Spleen (tissue), 11 donors: ENCODE data around the gene TSNAXIP1. TPM values are rescaled to one million over a fixed set of nuclear protein-coding genes. Genes with fewer than 3 reads are reported as not detected.

Experiments
- DNase-seq: peaks from one replicate; pipeline ENCODE4 v3.0.0-alpha.2; 2020
- H3K27ac ChIP-seq, 8 donors: fragments of 200-600 bp; sonication (generic) in 7 of 8; 1 replicate in 4 of 8; 2 replicates in 4 of 8; pipeline versions ENCODE4 v1.5.0 to v1.8.0; 2016 to 2021; ENCODE audit warnings: inconsistent platforms in 4 of 8, mild to moderate bottlenecking in 4 of 8, moderate library complexity in 1 of 8
- H3K27me3 ChIP-seq, 7 donors: fragments of 200-600 bp; sonication (generic) in 6 of 7; replicated peaks in 1 of 7; 1 replicate in 4 of 7; 2 replicates in 3 of 7; pipeline versions ENCODE4 v1.5.0 to v1.8.0; 2016 to 2021; ENCODE audit warnings: inconsistent platforms in 3 of 7, mild to moderate bottlenecking in 1 of 7
- H3K36me3 ChIP-seq, 6 donors: fragments of 200-600 bp; sonication (generic) in 5 of 6; 1 replicate in 4 of 6; 2 replicates in 2 of 6; pipeline versions ENCODE4 v1.5.0 to v1.8.0; 2016 to 2021; ENCODE audit warnings: inconsistent platforms in 2 of 6
- H3K4me1 ChIP-seq, 6 donors: fragments of 200-600 bp; sonication (generic) in 5 of 6; 1 replicate in 3 of 6; 2 replicates in 3 of 6; pipeline versions ENCODE4 v1.5.0 to v1.8.0; 2016 to 2021; ENCODE audit warnings: inconsistent platforms in 3 of 6
- H3K4me3 ChIP-seq, 8 donors: fragments of 200-600 bp; sonication (generic) in 7 of 8; 1 replicate in 4 of 8; 2 replicates in 4 of 8; pipeline versions ENCODE4 v1.5.0 to v1.8.0; 2016 to 2021; ENCODE audit warnings: inconsistent platforms in 4 of 8, mild to moderate bottlenecking in 4 of 8, moderate library complexity in 2 of 8
- H3K9me3 ChIP-seq, 8 donors: fragments of 200-600 bp; sonication (generic) in 7 of 8; 1 replicate in 4 of 8; 2 replicates in 4 of 8; pipeline versions ENCODE4 v1.5.0 to v1.8.0; 2016 to 2021; ENCODE audit warnings: inconsistent platforms in 4 of 8
- CTCF ChIP-seq, 11 experiments: fragments of 200-600 bp in 7 of 11; fragments of 450-650 bp in 4 of 11; sonication (generic) in 4 of 11; IDR thresholded peaks in 8 of 11; conservative IDR thresholded peaks in 3 of 11; 1 replicate in 7 of 11; 2 replicates in 4 of 11; pipeline versions ENCODE4 v1.4.0 to v1.8.0; 2016 to 2021; ENCODE audit warnings: antibody characterized with exemption in 11 of 11, inconsistent platforms in 4 of 11, mild to moderate bottlenecking in 1 of 11
- POLR2A ChIP-seq, 3 donors: fragments of 450-650 bp; IDR thresholded peaks; one replicate each; pipeline ENCODE4 v1.5.1; 2017; ENCODE audit warnings: antibody characterized with exemption in 3 of 3, mild to moderate bottlenecking in 1 of 3
- POLR2AphosphoS5 ChIP-seq, 3 donors: sonication (generic); formaldehyde crosslinking; IDR thresholded peaks; one replicate each; pipeline ENCODE4 v1.5.1; 2017; ENCODE audit warnings: antibody characterized with exemption in 3 of 3
- WGBS, 5 donors: extraction: QIAGEN DNeasy Blood & Tissue Kit in 3 of 5; methylation state at CpG; one replicate each; pipeline versions ENCODE4 v1.1.5 to v1.1.7; 2013 to 2018; 5-methylcytosine and 5-hydroxymethylcytosine counted together
- intact Hi-C: fragments of 100-400 bp; cut with DNase I; formaldehyde crosslinking; loops from one replicate; pipeline ENCODE4 v1.15.0; 2023; ENCODE audit warnings: low total_unique reads
- polyA plus RNA-seq, 3 donors: library from polyadenylated mRNA; stranded (reverse); fragments of 200-250 nt; gene quantifications; one replicate each; pipeline ENCODE4 v1.2.1, GENCODE V29; 2013
- total RNA-seq, 7 donors: library from RNA; depleted of rRNA in 3 of 7; stranded (reverse); fragments of >200 nt in 3 of 7; fragmentation: NEBNext Ultra II Directional in 4 of 7; extraction: Animal tissue kit (Norgen Biotek cat#: 25700) in 4 of 7; gene quantifications; one replicate each; pipeline versions ENCODE4 v1.1.0 to v1.2.1, GENCODE V29; 2016 to 2021
- donor health status: healthy with polysubstance abuse.
- donor health status: DM: no; HTN: no; CAD: no; lungs with moderate emphysema.
- donor health status: DM: no; HTN: no; CAD: no.
- donor health status: Bipolar disorder and iron deficiency.
- donor health status: healthy.
- donor health status: DM: no; HTN: no; CAD: no.
- donor health status: DM: yes; HTN: yes; CAD: no.

The TSNAXIP1 gene
- total and polyA plus RNA-seq, 10 donors: 0.44 to 2.7 (median 0.86) TPM

- Histone ChIP-seq H3K27ac (no peak overlapping the region), H3K4me1 (no peaks in the 10 kb centered on the region), H3K9me3 (no peaks in the 10 kb centered on the region), H3K4me3 (no peak overlapping the region), H3K36me3 (peaks cover 0 to 21% (median 9%) of the 10 kb centered on the region in 6 donors), H3K27me3 (no peaks in the 10 kb centered on the region)
- TF ChIP-seq POLR2AphosphoS5 (IDR thresholded peaks at IDR 0.05) (no peak), POLR2A (IDR thresholded peaks at IDR 0.05) (no peak), CTCF (IDR thresholded peaks at IDR 0.05 in 8 of 11, conservative IDR thresholded peaks at IDR 0.05 in 3 of 11) (no peak)
- 94 to 100% (median 96%) methylated on average over 2 of the region's 2 CpGs for WGBS, 5 donors
- intact Hi-C loops: no loop called here
- DNase-seq: no peak
Measured at GRCh38 chr16:67822511-67822910, 15.8 kb downstream of the TSNAXIP1 start.

- 90 to 93% (median 92%) methylated on average over 7 to 8 of the region's 8 CpGs for WGBS, 5 donors
- TF ChIP-seq POLR2AphosphoS5 (IDR thresholded peaks at IDR 0.05): no peak
- TF ChIP-seq POLR2A (IDR thresholded peaks at IDR 0.05): no peak
- no peak for TF ChIP-seq CTCF (IDR thresholded peaks at IDR 0.05 in 8 of 11, conservative IDR thresholded peaks at IDR 0.05 in 3 of 11)
- peaks cover 0 to 47% (median 34%) of the 10 kb centered on the region in 6 donors for H3K36me3 ChIP-seq
Measured at GRCh38 chr16:67825119-67825518, 18.4 kb downstream of the TSNAXIP1 start.

GRCh38 chr16:67825906-67826305 lies 19.2 kb downstream of the TSNAXIP1 start:
- 93 to 97% (median 96%) methylated on average over 3 to 14 of the region's 14 CpGs for WGBS, 5 donors
- no peaks in the 10 kb centered on the region for H3K9me3 ChIP-seq

More at GRCh38 chr16:67825119-67825518, 18.4 kb downstream of the TSNAXIP1 start:
- no peak for DNase-seq
- Histone ChIP-seq H3K27me3 (no peaks in the 10 kb centered on the region), H3K27ac (no peak overlapping the region), H3K4me3 (no peak overlapping the region), H3K4me1 (no peaks in the 10 kb centered on the region), H3K9me3 (no peaks in the 10 kb centered on the region)
- intact Hi-C loops: no loop called here

GRCh38 chr16:67828651-67829050 lies 22.0 kb downstream of the TSNAXIP1 start:
- Histone ChIP-seq H3K27ac (no peak overlapping the region), H3K36me3 (peaks cover 0 to 69% (median 54%) of the 10 kb centered on the region in 6 donors), H3K4me3 (no peak overlapping the region), H3K4me1 (peaks cover 8 to 20% (median 13%) of the 10 kb centered on the region in 6 donors), H3K9me3 (no peaks in the 10 kb centered on the region), H3K27me3 (no peaks in the 10 kb centered on the region)
- intact Hi-C loops: no loop called here
- 92 to 100% (median 95%) methylated on average over 4 of the region's 4 CpGs for WGBS, 5 donors
- no peak for TF ChIP-seq POLR2A (IDR thresholded peaks at IDR 0.05)
- no peak for TF ChIP-seq CTCF (IDR thresholded peaks at IDR 0.05 in 8 of 11, conservative IDR thresholded peaks at IDR 0.05 in 3 of 11)
- no peak for TF ChIP-seq POLR2AphosphoS5 (IDR thresholded peaks at IDR 0.05)
- no peak for DNase-seq

More at GRCh38 chr16:67825906-67826305, 19.2 kb downstream of the TSNAXIP1 start:
- no peaks in the 10 kb centered on the region for H3K4me1 ChIP-seq
- TF ChIP-seq POLR2A (IDR thresholded peaks at IDR 0.05) (no peak), POLR2AphosphoS5 (IDR thresholded peaks at IDR 0.05) (no peak), CTCF (IDR thresholded peaks at IDR 0.05 in 8 of 11, conservative IDR thresholded peaks at IDR 0.05 in 3 of 11) (no peak)
- no peak for DNase-seq
- H3K27ac ChIP-seq: no peak overlapping the region
- H3K4me3 ChIP-seq: no peak overlapping the region
- intact Hi-C loops: no loop called here
- H3K27me3 ChIP-seq: no peaks in the 10 kb centered on the region
- peaks cover 0 to 55% (median 41%) of the 10 kb centered on the region in 6 donors for H3K36me3 ChIP-seq
